NT2/D1 (cell line): Measurements from ENCODE around the gene ARHGEF2.

Experiments
- DNase-seq: peaks from one replicate; pipeline ENCODE4 v3.0.0-alpha.2; 2011; ENCODE audit warnings: low read depth, low spot score
- H3K27me3 ChIP-seq: 2 replicates; pipeline ENCODE4 v1.6.0; 2011; ENCODE audit warnings: mild to moderate bottlenecking; ENCODE audit not compliant: insufficient read length, insufficient read depth
- H3K36me3 ChIP-seq: 2 replicates; pipeline ENCODE4 v1.6.1; 2011; ENCODE audit warnings: mild to moderate bottlenecking, low read length, mixed read lengths; ENCODE audit not compliant: insufficient read depth, insufficient read length
- H3K4me1 ChIP-seq: 2 replicates; pipeline ENCODE4 v1.5.1; 2011; ENCODE audit not compliant: insufficient read depth, insufficient read length
- H3K4me3 ChIP-seq: 2 replicates; pipeline ENCODE4 v1.5.1; 2011; ENCODE audit warnings: low read depth; ENCODE audit not compliant: insufficient read length
- H3K9ac ChIP-seq: 2 replicates; pipeline ENCODE4 v1.6.0; 2011; ENCODE audit warnings: low read depth; ENCODE audit not compliant: insufficient read length
- H3K9me3 ChIP-seq: 2 replicates; pipeline ENCODE4 v1.5.1; 2011; ENCODE audit warnings: mild to moderate bottlenecking, low read length; ENCODE audit not compliant: insufficient read depth
- SUZ12 ChIP-seq: IDR thresholded peaks from 2 replicates; pipeline ENCODE4 v1.6.1; 2011; ENCODE audit not compliant: insufficient read length, insufficient read depth; ENCODE audit errors: extremely low read depth
- YY1 ChIP-seq: IDR thresholded peaks from 2 replicates; pipeline ENCODE4 v1.6.1; 2011; ENCODE audit not compliant: insufficient read length, insufficient read depth
- ZNF274 ChIP-seq: IDR thresholded peaks from 2 replicates; pipeline ENCODE4 v1.6.1; 2011; ENCODE audit warnings: mild to moderate bottlenecking, low read depth, low read length

Gene ARHGEF2

GRCh38 chr1:155979597-155980343, 1.4 kb upstream of the ARHGEF2 start:
- H3K9ac ChIP-seq: peak overlapping the region; percentile 96
- H3K4me3 ChIP-seq: peak overlapping the region; percentile 87
- no peaks in the 10 kb centered on the region for H3K9me3 ChIP-seq
- H3K36me3 ChIP-seq: peaks cover 6% of the 10 kb centered on the region
- DNase-seq: no peak
- H3K4me1 ChIP-seq: peaks cover 37% of the 10 kb centered on the region
- no peaks in the 10 kb centered on the region for H3K27me3 ChIP-seq
- no peak for TF ChIP-seq YY1
- TF ChIP-seq SUZ12: no peak
- TF ChIP-seq ZNF274: no peak

- H3K9me3 ChIP-seq: no peaks in the 10 kb centered on the region
- DNase-seq: no peak
- H3K4me3 ChIP-seq: peak overlapping the region; percentile 87
- TF ChIP-seq YY1 (no peak), ZNF274 (no peak), SUZ12 (no peak)
- no peaks in the 10 kb centered on the region for H3K27me3 ChIP-seq
- peaks cover 11% of the 10 kb centered on the region for H3K36me3 ChIP-seq
- H3K4me1 ChIP-seq: peaks cover 44% of the 10 kb centered on the region
- peak overlapping the region; percentile 96 for H3K9ac ChIP-seq
Measured at GRCh38 chr1:155978973-155979429, 654 bp upstream of the ARHGEF2 start.

- Histone ChIP-seq H3K9me3 (no peaks in the 10 kb centered on the region), H3K36me3 (peaks cover 19% of the 10 kb centered on the region), H3K27me3 (no peaks in the 10 kb centered on the region), H3K4me3 (peak overlapping the region; percentile 87), H3K4me1 (peaks cover 42% of the 10 kb centered on the region), H3K9ac (peak overlapping the region; percentile 96)
- no peak for TF ChIP-seq YY1
- no peak for DNase-seq
Measured at GRCh38 chr1:155977690-155978324, 540 bp downstream of the ARHGEF2 start.

- Histone ChIP-seq H3K4me1 (peaks cover 45% of the 10 kb centered on the region), H3K9ac (peak overlapping the region; percentile 96), H3K4me3 (peak overlapping the region; percentile 87), H3K9me3 (no peaks in the 10 kb centered on the region), H3K36me3 (peaks cover 21% of the 10 kb centered on the region), H3K27me3 (no peaks in the 10 kb centered on the region)
- TF ChIP-seq YY1 (no peak), ZNF274 (no peak), SUZ12 (no peak)
- no peak for DNase-seq
Measured at GRCh38 chr1:155976913-155977689, 1.2 kb downstream of the ARHGEF2 start.

GRCh38 chr1:155976062-155976912, 2.1 kb downstream of the ARHGEF2 start:
- peak overlapping the region; percentile 96 for H3K9ac ChIP-seq
- H3K27me3 ChIP-seq: no peaks in the 10 kb centered on the region
- peak overlapping the region; percentile 87 for H3K4me3 ChIP-seq
- peaks cover 44% of the 10 kb centered on the region for H3K4me1 ChIP-seq
- no peaks in the 10 kb centered on the region for H3K9me3 ChIP-seq
- peak; percentile 81 for DNase-seq
- peaks cover 22% of the 10 kb centered on the region for H3K36me3 ChIP-seq
- TF ChIP-seq SUZ12 (no peak), YY1 (no peak), ZNF274 (no peak)

- peaks cover 22% of the 10 kb centered on the region for H3K36me3 ChIP-seq
- H3K4me3 ChIP-seq: peak overlapping the region; percentile 87
Measured at GRCh38 chr1:155975375-155976061, 2.8 kb downstream of the ARHGEF2 start.

More at GRCh38 chr1:155975375-155976061, 2.8 kb downstream of the ARHGEF2 start:
- Histone ChIP-seq H3K27me3 (no peaks in the 10 kb centered on the region), H3K4me1 (peaks cover 47% of the 10 kb centered on the region), H3K9me3 (no peaks in the 10 kb centered on the region), H3K9ac (peak overlapping the region; percentile 96)
- no peak for TF ChIP-seq ZNF274
- TF ChIP-seq SUZ12: no peak
- TF ChIP-seq YY1: no peak
- no peak for DNase-seq
